BJ (cell line): Measurements from ENCODE around the gene SSTR3. TPM values are rescaled to one million over a fixed set of nuclear protein-coding genes. Genes with fewer than 3 reads are reported as not detected.

Experiments
- CTCF ChIA-PET: fragments of 350-600 bp; formaldehyde crosslinking; extraction: SDS; loops from one replicate; lab custom pipeline; 2021; ENCODE audit warnings: antibody characterized with exemption, inconsistent platforms; lab: Yijun Ruan, JAX
- POLR2A ChIA-PET: fragments of 300-600 bp; sonication (Branson Sonifier 250); formaldehyde crosslinking; extraction: SDS; loops from one replicate; lab custom pipeline; 2021; ENCODE audit warnings: antibody characterized with exemption; lab: Charles Lee
- DNase-seq: peaks from one replicate; pipeline ENCODE4 v3.0.0-alpha.2; 2011; ENCODE audit warnings: low read depth
- H3K27me3 ChIP-seq: 2 replicates; pipeline ENCODE4 v1.6.0; 2011; ENCODE audit warnings: low read length; ENCODE audit not compliant: control insufficient read depth, insufficient read depth
- H3K36me3 ChIP-seq: 2 replicates; pipeline ENCODE4 v1.5.1; 2011; ENCODE audit warnings: low read length; ENCODE audit not compliant: control insufficient read depth, insufficient read depth
- H3K4me3 ChIP-seq: 2 replicates; pipeline ENCODE4 v1.5.1; 2011; ENCODE audit warnings: low read depth, mild to moderate bottlenecking, control low read depth, low read length
- CTCF ChIP-seq: IDR thresholded peaks from 2 replicates; pipeline ENCODE4 v1.5.1; 2011; ENCODE audit warnings: low read depth, mild to moderate bottlenecking, control low read depth, inconsistent platforms, low read length, moderate library complexity; ENCODE audit not compliant: insufficient read depth
- polyA plus RNA-seq: library from polyadenylated mRNA; depleted of rRNA; stranded (reverse); fragments of >200 nt; gene quantifications from 2 replicates; pipeline ENCODE4 v1.2.3, GENCODE V29; 2011

SSTR3 gene
- polyA plus RNA-seq, 1 experiment = not detected

GRCh38 chr22:37177221-37177620 lies 35.1 kb downstream of the SSTR3 start:
- CTCF ChIA-PET = interaction anchor here (0.9 to 3.9 kb wide), 6 partner anchors 10 to 83 kb away, joined by 3 to 17 read pairs (median 11); partner anchors contain the start of gene C1QTNF6
- POLR2A ChIA-PET = no interaction called here
- H3K36me3 ChIP-seq = peaks cover 4% of the 10 kb centered on the region; the same call in 1 of the 2 replicates
- no peak overlapping the region for H3K4me3 ChIP-seq
- peaks cover 2% of the 10 kb centered on the region; the same call in 1 of the 2 replicates for H3K27me3 ChIP-seq
- no peak for TF ChIP-seq CTCF
- DNase-seq = no peak

DNA sequence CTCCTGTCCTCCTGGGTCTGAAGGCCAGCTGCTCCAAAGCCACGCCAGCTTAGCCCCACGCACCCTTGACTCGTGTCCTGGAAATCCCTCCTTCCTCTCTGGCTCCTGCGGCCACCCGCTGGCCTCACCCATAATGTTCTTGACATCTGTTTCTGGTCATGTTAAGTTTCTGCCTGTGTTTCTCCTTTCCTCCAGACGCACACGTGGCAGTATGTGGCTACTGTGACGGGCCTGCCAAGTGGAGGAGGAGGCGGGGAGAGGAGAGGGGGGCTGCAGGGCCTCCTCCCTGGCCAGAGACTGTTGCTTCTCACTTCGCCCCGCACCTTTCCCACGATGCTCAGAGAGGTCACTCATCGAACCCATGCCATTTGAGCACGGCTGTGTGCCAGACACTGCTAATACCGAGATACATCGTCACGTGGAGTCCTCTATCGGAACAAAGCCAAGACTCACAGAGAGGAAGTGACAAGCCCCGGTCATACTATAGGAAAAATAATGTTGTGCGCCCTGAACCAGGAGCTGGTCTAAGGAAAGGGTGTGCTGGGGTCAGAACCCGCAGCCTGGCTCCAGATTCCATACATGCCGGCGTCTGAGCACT lies 35.7 kb downstream of the SSTR3 start:
- 0 out of 2 replicates have a peak, but pooled peaks have one; percentile 1 for TF ChIP-seq CTCF
- no peak for DNase-seq
- Histone ChIP-seq H3K36me3 (peaks cover 1% of the 10 kb centered on the region; the same call in 1 of the 2 replicates), H3K4me3 (no peak overlapping the region), H3K27me3 (peaks cover 2% of the 10 kb centered on the region)
- CTCF ChIA-PET = interaction anchor here (0.9 to 3.9 kb wide), 4 partner anchors 10 to 83 kb away, joined by 3 to 17 read pairs (median 16); no protein-coding TSS in a partner anchor
- POLR2A ChIA-PET = no interaction called here

DNA sequence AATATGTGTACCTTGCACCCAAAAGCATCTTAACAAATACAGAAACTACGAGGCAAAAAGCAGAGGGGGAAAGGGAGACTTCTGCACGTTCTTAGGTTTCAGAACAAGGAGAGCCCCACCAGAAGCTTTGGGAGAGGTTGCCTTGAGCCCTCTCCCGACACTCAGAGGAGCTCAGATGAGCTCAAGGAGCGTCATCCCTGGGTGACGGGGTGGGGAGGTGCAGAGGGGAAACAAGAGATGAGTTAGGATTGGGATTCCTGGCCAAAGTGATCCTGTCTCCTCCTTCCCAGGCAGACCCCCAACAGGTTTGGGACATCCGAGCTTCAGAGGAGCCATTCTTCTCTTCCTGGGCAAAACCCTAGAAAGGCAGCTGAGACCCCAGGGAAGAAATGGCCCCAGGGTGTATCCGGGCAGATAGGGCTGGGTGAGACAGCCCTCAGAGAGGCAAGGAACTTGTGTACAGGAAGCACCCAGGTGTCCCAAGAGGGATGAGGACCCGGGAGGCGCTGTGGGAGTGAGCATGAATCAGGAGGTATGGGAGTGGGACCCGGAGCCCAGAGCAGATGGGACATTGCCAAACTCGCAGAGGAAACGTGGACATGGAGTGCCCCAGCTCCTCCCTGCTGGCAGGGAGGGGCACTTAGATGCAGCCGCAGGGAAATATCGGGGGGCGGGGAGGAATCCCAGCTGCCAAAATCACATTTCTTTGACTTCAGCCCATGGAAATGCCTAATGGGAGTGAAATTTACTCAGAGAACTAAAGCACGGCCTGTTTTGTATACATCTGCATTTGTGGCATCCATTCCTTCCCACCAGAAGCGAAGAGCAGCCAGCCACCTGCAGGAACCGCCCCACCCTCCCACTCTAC lies 36.6 kb downstream of the SSTR3 start:
- no peak for TF ChIP-seq CTCF
- no peak for DNase-seq
- Histone ChIP-seq H3K27me3 (peaks cover 4% of the 10 kb centered on the region), H3K4me3 (no peak overlapping the region), H3K36me3 (peaks cover under 1% of the 10 kb centered on the region; the same call in 1 of the 2 replicates)
- ChIA-PET CTCF (interaction anchor here (1.3 to 3.9 kb wide), 3 partner anchors 9 to 23 kb away, joined by 3 to 56 read pairs (median 17); no protein-coding TSS in a partner anchor), POLR2A (no interaction called here)

DNA sequence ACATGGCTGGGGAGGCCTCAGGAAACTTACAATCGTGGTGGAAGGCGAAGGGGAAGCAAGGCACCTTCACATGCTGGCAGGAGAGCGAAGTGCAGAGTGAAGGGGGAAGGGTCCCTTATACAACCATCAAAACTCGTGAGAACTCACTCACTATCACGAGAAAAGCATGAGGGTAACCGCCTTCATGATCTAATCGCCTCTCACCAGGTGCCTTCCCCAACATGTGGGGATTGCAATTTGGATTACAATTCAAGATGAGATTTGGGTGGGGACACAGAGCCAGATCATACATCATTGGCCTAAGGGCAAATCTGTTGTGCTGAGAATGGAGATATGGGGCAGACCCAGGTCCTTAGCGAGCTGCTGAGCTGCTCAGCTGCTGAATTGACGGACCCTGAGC lies 37.3 kb downstream of the SSTR3 start:
- POLR2A ChIA-PET = no interaction called here
- H3K27me3 ChIP-seq = peaks cover 5% of the 10 kb centered on the region
- H3K36me3 ChIP-seq = no peaks in the 10 kb centered on the region; the same call in 1 of the 2 replicates
- TF ChIP-seq CTCF = no peak
- CTCF ChIA-PET = interaction anchor here (1.3 to 3.9 kb wide), 3 partner anchors 9 to 24 kb away, joined by 3 to 56 read pairs (median 17); no protein-coding TSS in a partner anchor
- DNase-seq = no peak
- no peak overlapping the region for H3K4me3 ChIP-seq

DNA sequence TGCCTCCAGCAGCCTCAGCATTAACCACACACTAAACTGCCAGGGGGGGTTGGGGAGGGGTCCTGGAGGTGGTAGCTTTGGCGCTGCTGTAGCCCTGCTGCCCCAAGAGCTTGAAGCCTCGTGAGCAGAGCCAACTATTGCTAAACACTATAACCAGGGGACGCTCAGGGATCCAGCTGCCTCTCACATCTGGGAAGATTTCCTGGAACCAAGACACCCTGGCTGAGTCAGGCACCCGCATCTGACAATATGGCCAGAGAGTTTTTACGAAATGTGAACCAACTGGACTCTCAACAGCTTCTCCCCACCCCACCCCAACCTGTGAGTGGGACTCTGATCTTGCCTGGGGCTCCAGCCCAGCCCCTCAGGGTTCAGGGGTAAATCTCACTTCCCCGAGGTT lies 38.6 kb downstream of the SSTR3 start:
- TF ChIP-seq CTCF = no peak
- no peaks in the 10 kb centered on the region; the same call in 1 of the 2 replicates for H3K36me3 ChIP-seq
- ChIA-PET CTCF (interaction anchor here (0.7 to 3.8 kb wide), 4 partner anchors 14 to 87 kb away, joined by 3 to 56 read pairs (median 5); partner anchors contain the start of gene C1QTNF6), POLR2A (no interaction called here)
- no peak for DNase-seq
- H3K4me3 ChIP-seq = no peak overlapping the region
- peaks cover 5% of the 10 kb centered on the region for H3K27me3 ChIP-seq
